ENCODE measurements around the gene PGAM5.
A peak's percentile ranks its signal among the peaks of the same experiment; 100 is the strongest.

The PGAM5 gene

DNA sequence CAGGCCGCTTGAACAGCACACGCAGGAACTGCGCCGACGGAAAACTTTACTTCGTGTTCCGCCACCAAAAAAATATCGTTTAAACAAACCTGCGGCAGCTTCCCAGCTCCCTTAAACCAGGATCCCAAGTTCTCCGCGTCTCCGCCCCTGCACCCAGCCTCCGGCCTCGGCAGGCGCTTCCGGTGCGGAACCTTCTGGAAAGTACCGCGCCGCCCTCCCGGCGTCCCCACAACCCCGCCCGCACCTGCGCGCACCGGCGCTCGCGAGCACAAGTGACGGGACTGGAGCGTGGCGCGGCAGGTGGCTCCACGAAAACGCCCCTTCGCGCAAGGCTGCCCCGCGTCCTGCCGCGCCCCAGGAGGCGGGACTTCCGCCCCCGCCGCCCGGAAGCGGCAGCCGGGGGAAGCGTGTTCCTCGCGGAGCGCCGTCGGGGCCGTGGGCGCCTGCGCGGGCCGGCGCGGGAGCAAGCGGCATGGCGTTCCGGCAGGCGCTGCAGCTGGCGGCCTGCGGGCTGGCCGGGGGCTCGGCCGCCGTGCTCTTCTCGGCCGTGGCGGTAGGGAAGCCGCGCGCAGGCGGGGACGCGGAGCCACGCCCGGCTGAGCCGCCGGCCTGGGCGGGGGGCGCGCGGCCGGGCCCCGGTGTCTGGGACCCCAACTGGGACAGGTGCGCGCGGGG lies at the start of gene PGAM5:
Gene PGAM5 (plus strand): TSS at position 438 of the 675 bp plus-strand sequence. CDS start 35 bp downstream, at position 473.
- peak; percentile 88 for DNase-seq

DNA sequence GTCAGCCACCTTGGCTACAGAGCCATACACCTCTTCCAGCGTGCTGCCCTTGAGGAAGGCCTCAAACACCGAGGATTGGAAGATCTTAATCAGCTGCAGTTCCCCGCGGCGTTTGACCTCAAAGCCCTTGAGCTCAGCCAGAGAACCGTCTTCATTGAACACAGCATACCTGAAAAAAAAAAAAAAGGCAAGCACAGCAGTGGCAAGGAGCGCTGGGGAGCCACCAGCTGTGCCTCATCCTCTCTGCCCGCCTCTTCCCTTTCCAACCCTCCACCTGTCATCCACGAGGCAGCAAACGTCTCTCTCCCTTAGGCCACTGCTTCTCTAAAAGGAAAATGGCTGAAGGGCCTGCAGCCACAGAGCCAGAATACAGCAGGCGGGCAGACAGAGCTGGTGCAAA lies 49.6 kb upstream of the PGAM5 start:
- DNase-seq, result no peak

- DNase-seq, result no peak
Measured at GRCh38 chr12:132661972-132662371, 48.7 kb upstream of the PGAM5 start.

GRCh38 chr12:132662901-132663755 lies 47.5 kb upstream of the PGAM5 start:
- no peak for DNase-seq

DNA sequence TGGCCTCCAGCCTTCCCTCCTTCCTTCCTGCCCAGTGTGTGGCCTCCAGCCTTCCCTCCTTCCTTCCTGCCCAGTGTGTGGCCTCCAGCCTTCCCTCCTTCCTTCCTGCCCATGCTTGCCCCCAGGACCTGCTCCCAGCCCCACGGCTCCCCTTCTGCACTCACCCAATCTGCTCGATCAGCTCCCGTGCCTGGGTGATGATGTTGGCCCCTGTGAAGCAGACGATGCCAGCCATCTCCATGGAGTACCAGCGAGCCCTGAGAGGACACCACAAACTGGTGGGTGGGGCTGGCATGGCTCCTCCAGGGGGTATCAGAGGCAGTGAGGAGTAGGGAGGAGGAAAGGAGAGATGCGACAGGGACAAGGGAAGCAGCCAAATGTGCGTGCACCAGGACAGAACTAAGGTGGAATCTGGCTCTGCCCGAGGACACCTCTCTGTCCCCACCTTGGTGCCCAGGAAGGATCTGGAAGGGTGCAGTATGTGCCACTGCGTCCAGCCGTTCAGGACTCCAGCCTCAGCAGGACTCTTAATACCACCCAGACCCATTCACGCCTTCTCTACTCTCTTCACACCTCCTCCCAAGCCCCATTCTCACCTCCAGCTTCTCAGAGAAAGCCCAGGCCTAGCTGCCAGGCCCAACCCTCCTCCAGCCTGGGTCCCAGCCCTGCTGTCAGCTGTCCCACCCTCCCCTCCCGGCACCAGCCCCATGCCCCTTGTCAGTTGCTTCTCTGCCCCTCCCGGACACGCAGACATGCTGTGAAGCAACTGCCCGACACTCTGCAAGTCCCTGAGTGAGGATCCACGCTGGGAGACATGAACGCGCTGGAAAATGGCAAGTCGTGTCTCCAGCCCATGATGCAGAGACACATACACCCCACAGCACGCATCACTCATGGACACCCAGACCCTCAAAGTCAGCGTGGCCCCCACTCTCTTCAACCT lies 46.2 kb upstream of the PGAM5 start:
- DNase-seq, result no peak

GRCh38 chr12:132665149-132665491 lies 45.5 kb upstream of the PGAM5 start:
- DNase-seq, result no peak

GRCh38 chr12:132665794-132666193 lies 44.8 kb upstream of the PGAM5 start:
- DNase-seq, result no peak

- DNase-seq, result no peak
Measured at GRCh38 chr12:132668191-132669088, 42.2 kb upstream of the PGAM5 start.

GRCh38 chr12:132669166-132669879 lies 41.3 kb upstream of the PGAM5 start:
- no peak for DNase-seq

GRCh38 chr12:132672116-132672515 lies 38.5 kb upstream of the PGAM5 start:
- DNase-seq, result no peak

GRCh38 chr12:132672678-132673077 lies 38.0 kb upstream of the PGAM5 start:
- DNase-seq, result no peak

DNA sequence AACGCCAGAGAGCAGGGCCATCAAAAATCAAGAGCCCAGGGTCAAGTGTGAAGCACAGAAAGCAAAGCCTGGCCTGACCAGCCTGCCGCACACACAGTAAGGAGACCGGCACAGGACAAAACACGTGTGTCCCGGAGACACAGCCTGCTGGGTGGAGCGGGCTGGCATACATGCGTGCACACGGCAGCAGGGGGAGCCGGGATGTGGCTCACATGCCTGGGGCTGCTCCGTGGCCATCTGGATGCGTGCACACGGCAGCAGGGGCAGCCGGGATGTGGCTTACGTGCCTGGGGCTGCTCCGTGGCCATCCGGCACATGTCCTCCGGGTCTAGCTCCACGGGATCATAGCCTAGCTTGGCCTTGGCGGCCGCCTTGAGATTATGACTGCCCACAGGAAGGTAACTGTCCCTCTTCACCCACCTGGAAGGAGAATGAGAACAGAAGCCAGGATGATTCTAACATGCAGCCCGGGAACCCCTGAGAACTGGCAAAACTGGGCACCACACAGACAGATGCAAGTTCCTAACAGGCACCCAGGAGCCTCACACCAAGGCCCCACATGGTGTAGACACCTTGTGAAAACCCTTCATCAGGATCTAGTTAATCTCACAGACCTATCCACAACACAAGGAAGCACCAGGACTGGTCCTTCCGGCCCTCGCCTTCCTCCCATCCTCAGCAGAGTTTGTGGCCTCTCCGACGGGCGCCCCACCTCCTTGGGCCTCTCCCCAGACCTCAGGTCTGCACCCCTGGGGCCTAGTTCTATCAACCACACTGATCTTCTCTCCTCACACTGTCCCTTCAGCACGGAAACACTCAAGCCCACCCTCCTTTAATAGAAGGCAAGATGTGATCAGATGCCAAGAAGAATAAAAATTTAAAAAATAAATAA lies 37.1 kb upstream of the PGAM5 start:
- DNase-seq, result no peak

DNA sequence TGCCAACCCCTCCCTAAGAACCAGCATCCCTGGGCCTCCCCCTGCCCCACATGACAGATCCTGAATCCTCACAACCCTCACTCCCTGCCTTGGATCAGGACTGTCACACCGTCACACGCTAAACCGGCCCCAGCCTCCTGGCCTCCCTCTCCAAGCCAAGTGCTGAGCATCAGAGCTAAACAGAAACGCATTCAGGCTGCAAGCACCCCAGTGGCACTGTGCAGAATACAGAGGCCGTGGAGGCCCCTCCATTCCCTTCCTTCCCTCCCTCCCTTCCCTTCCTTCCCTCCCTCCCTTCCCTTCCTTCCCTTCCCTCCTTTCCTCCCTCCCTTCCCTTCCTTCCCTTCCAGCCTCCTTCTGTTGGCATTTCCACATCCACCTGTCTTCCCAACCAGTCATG lies 36.1 kb upstream of the PGAM5 start:
- no peak for DNase-seq

- no peak for DNase-seq
Measured at GRCh38 chr12:132675757-132676432, 34.7 kb upstream of the PGAM5 start.

DNA sequence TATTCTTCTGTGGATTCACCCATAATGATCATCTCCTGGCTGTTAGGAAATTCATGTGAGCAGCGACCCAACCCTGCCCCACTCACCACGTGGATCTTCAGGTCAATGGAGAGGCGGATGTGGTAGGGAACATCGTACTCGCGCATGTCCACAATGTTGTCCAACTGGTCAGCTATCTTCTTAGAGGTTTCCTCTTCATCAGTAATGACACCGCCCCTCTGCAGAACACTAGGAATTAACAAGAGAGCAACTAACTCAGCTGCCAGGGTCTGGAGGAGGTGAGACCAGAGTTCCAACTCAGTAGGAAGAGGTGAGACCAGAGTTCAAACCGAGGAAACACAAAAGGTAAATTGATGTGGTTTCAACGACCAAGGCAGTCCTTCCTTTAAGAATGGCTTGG lies 33.1 kb upstream of the PGAM5 start:
- no peak for DNase-seq

DNA sequence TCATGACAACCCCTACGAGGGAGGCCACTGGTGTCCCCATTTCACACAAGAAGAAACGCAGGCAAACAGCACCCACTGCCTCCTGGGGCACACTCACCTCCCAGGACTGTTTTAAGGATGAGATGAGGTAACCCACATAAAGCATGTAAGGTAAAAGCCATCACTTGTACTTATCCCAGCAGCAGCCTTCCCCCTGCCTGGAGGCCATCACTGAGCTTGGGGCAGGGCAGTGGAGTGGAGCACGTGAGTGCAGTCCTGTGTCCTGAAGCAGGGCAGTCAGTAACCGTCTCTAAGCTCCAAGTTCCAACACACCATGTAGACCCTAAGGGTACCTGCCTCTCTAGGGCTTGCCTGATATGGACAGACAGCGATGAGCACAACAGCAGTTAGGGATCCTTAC lies 25.2 kb upstream of the PGAM5 start:
- DNase-seq, result no peak

DNA sequence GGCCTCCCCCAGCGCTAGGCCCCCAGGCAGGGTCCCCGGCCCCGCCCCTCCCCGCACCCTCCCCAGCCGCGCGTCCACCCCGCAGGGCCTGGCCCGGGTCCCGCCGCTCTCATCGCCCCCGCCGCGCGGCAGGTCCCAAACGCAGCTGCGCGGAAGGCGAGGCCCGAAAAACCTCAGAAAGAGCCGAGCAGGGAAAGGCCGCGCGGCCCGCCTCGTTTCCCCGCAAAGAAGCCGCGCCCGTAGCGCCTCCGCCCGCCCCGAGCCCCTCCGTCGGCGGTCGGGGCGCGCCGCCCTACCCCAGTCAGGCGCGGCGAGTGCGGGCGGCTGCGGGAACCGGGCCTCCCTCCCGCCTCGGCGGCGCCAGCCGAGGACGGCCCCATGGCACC lies 23.8 kb upstream of the PGAM5 start:
- DNase-seq, result no peak

DNA sequence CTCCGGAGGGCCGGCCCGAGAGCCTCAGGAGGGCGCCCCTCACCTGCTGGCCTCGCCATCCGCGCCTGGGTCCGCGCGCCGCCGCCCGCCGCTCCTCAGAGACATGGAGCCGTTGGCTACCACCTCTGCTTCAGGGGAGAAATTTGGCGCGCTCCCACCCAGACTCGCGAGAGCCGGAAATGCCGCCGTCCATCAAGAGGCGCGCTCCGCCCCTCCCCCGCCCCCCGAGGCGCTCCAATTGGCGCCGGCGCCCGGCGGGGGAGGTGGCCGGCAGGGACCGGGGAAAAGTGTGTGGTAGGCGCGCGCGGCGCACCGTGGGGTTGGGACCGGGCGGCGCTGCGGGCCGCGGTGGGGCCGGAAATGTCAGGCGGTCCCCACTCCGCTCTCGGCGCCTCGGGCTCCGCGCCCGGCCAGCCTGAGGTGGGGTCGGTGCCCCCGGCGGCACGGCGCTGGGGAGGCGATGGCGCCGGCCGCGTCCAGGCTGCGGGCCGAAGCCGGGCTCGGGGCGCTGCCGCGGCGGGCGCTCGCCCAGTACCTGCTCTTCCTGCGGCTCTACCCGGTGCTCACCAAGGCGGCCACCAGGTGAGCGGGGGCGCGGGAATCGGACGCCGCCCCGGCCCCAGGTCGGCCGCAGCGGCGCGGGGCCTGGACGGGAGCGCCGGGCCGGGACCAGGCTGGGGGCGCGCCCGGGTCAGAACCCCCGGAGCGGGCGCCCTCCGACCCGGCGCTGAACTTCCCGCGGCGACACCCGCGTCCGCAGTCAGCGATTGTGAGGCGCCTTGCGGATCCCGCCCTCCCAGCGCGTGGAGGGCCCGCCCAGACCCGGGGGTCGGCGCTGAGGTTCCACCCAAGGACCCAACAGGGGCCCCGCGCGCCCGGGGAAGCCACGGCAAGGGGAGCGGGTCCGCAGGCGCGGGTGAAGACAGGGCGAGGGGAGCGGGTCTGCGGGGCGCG lies 23.2 kb upstream of the PGAM5 start, which contains the start of the genes POLE and PXMP2:
Gene POLE (minus strand): TSS at position 132 of the 954 bp plus-strand sequence. CDS start 27 bp downstream, at position 105.
Gene PXMP2 (plus strand): TSS at position 377 of the 954 bp plus-strand sequence. CDS start 84 bp downstream, at position 461.
- DNase-seq, result peak; percentile 96
